Thoracic aorta (tissue), 2 donors: ENCODE measurements around the gene FTO. TPM values are rescaled to one million over a fixed set of nuclear protein-coding genes. Genes with fewer than 3 reads are reported as not detected.

Source experiments
- ATAC-seq: fragments of 150-250 bp; one replicate; pipeline ENCODE4 v1.8.0; 2017; ENCODE audit warnings: low read depth; ENCODE audit not compliant: insufficient number of reproducible peaks, low FRiP score
- DNase-seq: peaks from one replicate; pipeline ENCODE4 v3.0.0-alpha.2; 2020; ENCODE audit warnings: low spot score
- H3K27ac ChIP-seq, 2 donors: fragments of 200-600 bp; sonication (generic); 1 replicate in 1 of 2; 2 replicates in 1 of 2; pipeline ENCODE4 v1.5.1; 2016; ENCODE audit warnings: mild to moderate bottlenecking in 2 of 2, moderate library complexity in 2 of 2
- H3K27me3 ChIP-seq: fragments of 200-600 bp; sonication (generic); replicated peaks from 2 replicates; pipeline ENCODE4 v1.6.0; 2016; ENCODE audit warnings: mild to moderate bottlenecking; ENCODE audit not compliant: insufficient read depth
- H3K36me3 ChIP-seq: fragments of 200-600 bp; sonication (generic); one replicate; pipeline ENCODE4 v1.5.1; 2016
- H3K4me1 ChIP-seq, 2 donors: fragments of 200-600 bp; sonication (generic); 1 replicate in 1 of 2; 2 replicates in 1 of 2; pipeline versions ENCODE4 v1.5.1 to v1.6.0; 2016; ENCODE audit warnings: low read depth in 2 of 2, mild to moderate bottlenecking in 1 of 2; ENCODE audit not compliant: control insufficient read depth in 1 of 2
- H3K4me3 ChIP-seq: fragments of 200-600 bp; sonication (generic); 2 replicates; pipeline ENCODE4 v1.5.1; 2016; ENCODE audit warnings: mild to moderate bottlenecking
- H3K9me3 ChIP-seq: fragments of 200-600 bp; sonication (generic); 2 replicates; pipeline ENCODE4 v1.5.1; 2016
- total RNA-seq, 2 donors: library from RNA; depleted of rRNA; stranded (reverse); fragments of >200 nt; gene quantifications; one replicate each; pipeline versions ENCODE4 v1.1.0 to v1.2.3, GENCODE V29; 2016
- TF ChIP-seq, protein P1 (sequence below): fragments of 200-600 bp; sonication (generic); IDR thresholded peaks from one replicate; pipeline ENCODE4 v1.5.1; 2019; ENCODE audit warnings: antibody characterized with exemption

FTO gene
- total RNA-seq, 2 donors from 2014 or later: 99.6 to 103 TPM

DNA sequence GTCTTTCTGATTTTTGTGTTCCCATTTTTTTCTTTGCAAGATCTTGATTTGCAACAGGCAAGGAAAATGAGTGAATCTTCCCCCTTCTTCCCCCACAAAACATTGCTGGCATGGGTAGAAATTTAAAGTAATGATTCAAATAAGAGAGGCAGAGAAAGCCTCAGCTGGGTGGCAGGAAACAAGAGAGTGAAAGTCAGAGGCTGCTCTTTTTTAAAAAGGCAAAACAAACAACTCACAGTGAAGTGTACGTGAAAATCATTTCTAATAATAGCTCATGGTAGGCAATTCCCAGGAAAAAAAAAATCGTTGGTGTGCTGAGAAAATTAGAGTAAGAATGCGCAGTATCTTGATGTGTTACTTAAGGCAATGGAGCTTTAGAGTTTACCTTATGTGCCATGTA is 229.5 kb downstream of the FTO start:
- no peaks in the 10 kb centered on the region for H3K36me3 ChIP-seq
- ATAC-seq (no peak), DNase-seq (no peak)
- H3K27me3 ChIP-seq: no peaks in the 10 kb centered on the region
- H3K4me1 ChIP-seq: peaks cover 4 to 17% of the 10 kb centered on the region in 2 donors
- H3K4me3 ChIP-seq: no peak overlapping the region
- H3K9me3 ChIP-seq: no peaks in the 10 kb centered on the region
- TF ChIP-seq, protein P1, sequence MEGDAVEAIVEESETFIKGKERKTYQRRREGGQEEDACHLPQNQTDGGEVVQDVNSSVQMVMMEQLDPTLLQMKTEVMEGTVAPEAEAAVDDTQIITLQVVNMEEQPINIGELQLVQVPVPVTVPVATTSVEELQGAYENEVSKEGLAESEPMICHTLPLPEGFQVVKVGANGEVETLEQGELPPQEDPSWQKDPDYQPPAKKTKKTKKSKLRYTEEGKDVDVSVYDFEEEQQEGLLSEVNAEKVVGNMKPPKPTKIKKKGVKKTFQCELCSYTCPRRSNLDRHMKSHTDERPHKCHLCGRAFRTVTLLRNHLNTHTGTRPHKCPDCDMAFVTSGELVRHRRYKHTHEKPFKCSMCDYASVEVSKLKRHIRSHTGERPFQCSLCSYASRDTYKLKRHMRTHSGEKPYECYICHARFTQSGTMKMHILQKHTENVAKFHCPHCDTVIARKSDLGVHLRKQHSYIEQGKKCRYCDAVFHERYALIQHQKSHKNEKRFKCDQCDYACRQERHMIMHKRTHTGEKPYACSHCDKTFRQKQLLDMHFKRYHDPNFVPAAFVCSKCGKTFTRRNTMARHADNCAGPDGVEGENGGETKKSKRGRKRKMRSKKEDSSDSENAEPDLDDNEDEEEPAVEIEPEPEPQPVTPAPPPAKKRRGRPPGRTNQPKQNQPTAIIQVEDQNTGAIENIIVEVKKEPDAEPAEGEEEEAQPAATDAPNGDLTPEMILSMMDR: no peak
- no peak overlapping the region for H3K27ac ChIP-seq

DNA sequence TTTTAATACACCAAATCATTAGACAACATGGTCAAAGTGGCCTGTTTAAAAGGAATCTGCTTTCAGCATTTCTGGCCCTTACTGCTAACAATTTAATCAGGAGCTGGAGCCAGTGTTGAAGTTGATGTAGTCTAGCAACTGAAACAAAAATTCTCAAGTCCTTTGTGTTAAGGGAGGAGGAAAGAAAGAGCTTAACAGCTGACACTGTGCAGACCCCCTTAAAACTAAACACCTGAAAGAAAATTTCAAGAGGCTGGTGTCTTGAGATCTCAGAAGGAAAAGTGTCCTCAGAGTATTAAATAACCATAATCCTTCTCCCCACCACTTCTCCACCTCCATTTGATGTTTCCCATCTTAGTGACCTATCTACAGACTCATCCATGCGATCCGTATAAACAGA is 232.1 kb downstream of the FTO start:
- Histone ChIP-seq H3K36me3 (no peaks in the 10 kb centered on the region), H3K27me3 (no peaks in the 10 kb centered on the region), H3K9me3 (no peaks in the 10 kb centered on the region), H3K27ac (no peak overlapping the region), H3K4me3 (no peak overlapping the region), H3K4me1 (peaks cover 4 to 17% of the 10 kb centered on the region in 2 donors)
- no peak for ATAC-seq
- TF ChIP-seq, protein P1: no peak
- DNase-seq: no peak

DNA sequence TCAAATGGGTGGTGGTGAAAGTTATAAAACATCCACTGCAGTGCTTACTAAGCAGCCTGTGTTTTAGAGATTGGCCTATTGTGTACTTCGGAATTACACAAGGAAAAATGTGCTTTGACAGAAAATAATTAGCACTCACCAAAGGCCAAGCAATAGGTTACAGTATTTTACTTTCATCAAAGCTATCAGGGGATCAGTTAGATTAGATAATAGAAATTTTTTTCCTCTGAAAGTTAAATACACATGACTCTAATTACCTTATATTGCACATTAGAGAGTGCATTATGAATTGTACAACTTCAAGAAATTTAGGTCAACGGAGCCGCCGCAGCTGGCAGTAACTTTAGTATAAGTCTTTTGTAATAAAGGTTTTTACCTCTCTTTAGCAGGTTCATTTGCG is 232.6 kb downstream of the FTO start:
- peaks cover 4 to 17% of the 10 kb centered on the region in 2 donors for H3K4me1 ChIP-seq
- TF ChIP-seq, protein P1: no peak
- no peak for DNase-seq
- no peak overlapping the region for H3K4me3 ChIP-seq
- H3K27ac ChIP-seq: no peak overlapping the region
- no peaks in the 10 kb centered on the region for H3K9me3 ChIP-seq
- no peaks in the 10 kb centered on the region for H3K27me3 ChIP-seq
- ATAC-seq: no peak
- no peaks in the 10 kb centered on the region for H3K36me3 ChIP-seq

DNA sequence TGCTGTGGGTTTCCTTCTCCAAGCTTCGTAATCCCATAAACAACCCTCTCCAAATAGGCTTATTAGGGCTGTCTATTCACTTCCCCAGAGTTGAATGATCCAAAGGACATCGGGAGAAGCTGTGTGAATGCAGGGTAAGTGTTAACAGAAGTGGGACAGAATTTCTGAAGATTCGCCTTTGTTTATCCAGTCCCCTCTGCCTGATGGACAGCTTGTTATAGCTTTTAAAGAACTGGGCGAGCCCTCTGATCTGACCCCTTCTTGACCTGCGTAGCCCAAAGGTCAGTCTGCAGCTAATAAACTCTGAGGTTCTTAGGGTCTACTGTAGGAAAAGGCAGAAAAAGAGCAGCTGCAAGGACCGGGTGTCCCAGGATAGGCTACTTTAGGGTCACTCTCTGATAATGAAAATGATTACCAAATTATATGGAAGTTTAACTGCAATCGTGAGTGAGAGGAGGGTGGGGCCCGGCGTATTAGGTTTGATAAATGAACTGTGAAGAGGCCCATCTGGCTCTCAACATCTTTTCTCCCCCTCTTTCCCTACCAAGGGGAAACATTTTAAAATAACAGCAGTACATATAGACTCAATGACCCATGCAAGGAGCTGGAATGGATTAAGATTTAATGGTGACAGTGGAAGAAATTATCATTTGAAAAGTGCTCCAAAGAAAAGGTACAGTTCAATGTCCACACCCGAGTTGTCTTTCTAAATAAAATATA is 233.4 kb downstream of the FTO start:
- TF ChIP-seq, protein P1: no peak
- DNase-seq (no peak), ATAC-seq (no peak)
- no peak overlapping the region for H3K4me3 ChIP-seq
- no peak overlapping the region for H3K27ac ChIP-seq
- H3K36me3 ChIP-seq: no peaks in the 10 kb centered on the region
- no peaks in the 10 kb centered on the region for H3K27me3 ChIP-seq
- H3K4me1 ChIP-seq: peaks cover 4 to 16% of the 10 kb centered on the region in 2 donors
- no peaks in the 10 kb centered on the region for H3K9me3 ChIP-seq

DNA sequence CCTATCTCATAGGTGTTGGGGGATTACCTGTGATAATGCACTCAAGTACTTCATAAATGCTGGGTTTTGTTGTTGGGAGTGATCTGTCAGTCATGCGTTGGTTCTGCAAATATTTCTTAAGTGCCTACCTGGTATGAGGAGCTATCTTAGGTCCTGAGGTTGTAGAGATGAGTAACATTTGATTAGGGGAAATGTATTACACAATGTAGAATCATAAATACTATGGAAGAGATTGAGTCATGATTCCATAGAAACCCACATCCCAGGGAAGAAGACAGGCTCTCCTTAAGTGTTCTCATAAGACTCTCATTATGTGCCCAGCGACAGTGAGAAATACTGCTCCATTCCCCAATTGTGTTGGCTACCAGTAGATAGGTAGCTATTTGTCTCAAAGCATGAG is 240.1 kb downstream of the FTO start:
- Histone ChIP-seq H3K27me3 (no peaks in the 10 kb centered on the region), H3K9me3 (no peaks in the 10 kb centered on the region), H3K36me3 (no peaks in the 10 kb centered on the region), H3K27ac (no peak overlapping the region), H3K4me3 (no peak overlapping the region), H3K4me1 (no peaks in the 10 kb centered on the region)
- TF ChIP-seq, protein P1: no peak
- DNase-seq: no peak
- ATAC-seq: no peak
